ENCODE measurements around the gene SRD5A3. TPM values are rescaled to one million over a fixed set of nuclear protein-coding genes. Genes with fewer than 3 reads are reported as not detected.
A peak's percentile ranks its signal among the peaks of the same experiment; 100 is the strongest.

SRD5A3 gene
- total RNA-seq, 1 donor from 2014 or later: 74.2 TPM

- peak overlapping the region; percentile 100 for H3K4me3 Mint-ChIP-seq (ENCODE audit: unreplicated experiment)
Measured at GRCh38 chr4:55396308-55397125, 50.5 kb downstream of the SRD5A3 start.

GRCh38 chr4:55397126-55397436 lies 51.0 kb downstream of the SRD5A3 start:
- Mint-ChIP-seq H3K27ac (ENCODE audit: unreplicated experiment) (peak overlapping the region; percentile 96), H3K4me3 (ENCODE audit: unreplicated experiment) (peak overlapping the region; percentile 100), H3K36me3 (ENCODE audit: low read depth, unreplicated experiment) (peaks cover 39% of the 10 kb centered on the region), H3K9me3 (ENCODE audit: unreplicated experiment) (no peaks in the 10 kb centered on the region), H3K27me3 (ENCODE audit: unreplicated experiment) (peaks cover 16% of the 10 kb centered on the region), H3K4me1 (ENCODE audit: unreplicated experiment) (peaks cover 43% of the 10 kb centered on the region)
- DNase-seq (ENCODE audit: low spot score): no peak
- no peak for TF ChIP-seq CTCF (IDR thresholded peaks at IDR 0.05; ENCODE audit: unreplicated experiment)

More at GRCh38 chr4:55396308-55397125, 50.5 kb downstream of the SRD5A3 start:
- H3K9me3 Mint-ChIP-seq (ENCODE audit: unreplicated experiment): no peaks in the 10 kb centered on the region
- peak overlapping the region; percentile 96 for H3K27ac Mint-ChIP-seq (ENCODE audit: unreplicated experiment)
- peaks cover 16% of the 10 kb centered on the region for H3K27me3 Mint-ChIP-seq (ENCODE audit: unreplicated experiment)
- TF ChIP-seq CTCF (IDR thresholded peaks at IDR 0.05; ENCODE audit: unreplicated experiment): no peak
- peak; percentile 72 for DNase-seq (ENCODE audit: low spot score)
- peaks cover 43% of the 10 kb centered on the region for H3K4me1 Mint-ChIP-seq (ENCODE audit: unreplicated experiment)
- peaks cover 39% of the 10 kb centered on the region for H3K36me3 Mint-ChIP-seq (ENCODE audit: low read depth, unreplicated experiment)

GRCh38 chr4:55397520-55398321 lies 51.7 kb downstream of the SRD5A3 start:
- H3K9me3 Mint-ChIP-seq (ENCODE audit: unreplicated experiment): no peaks in the 10 kb centered on the region
- DNase-seq (ENCODE audit: low spot score): no peak
- peaks cover 43% of the 10 kb centered on the region for H3K4me1 Mint-ChIP-seq (ENCODE audit: unreplicated experiment)
- peak overlapping the region; percentile 100 for H3K4me3 Mint-ChIP-seq (ENCODE audit: unreplicated experiment)
- H3K27me3 Mint-ChIP-seq (ENCODE audit: unreplicated experiment): peaks cover 18% of the 10 kb centered on the region
- TF ChIP-seq CTCF (IDR thresholded peaks at IDR 0.05; ENCODE audit: unreplicated experiment): no peak
- H3K27ac Mint-ChIP-seq (ENCODE audit: unreplicated experiment): peak overlapping the region; percentile 96
- H3K36me3 Mint-ChIP-seq (ENCODE audit: low read depth, unreplicated experiment): peaks cover 39% of the 10 kb centered on the region

- Mint-ChIP-seq H3K27ac (ENCODE audit: unreplicated experiment) (peak overlapping the region; percentile 55), H3K9me3 (ENCODE audit: unreplicated experiment) (no peaks in the 10 kb centered on the region), H3K4me3 (ENCODE audit: unreplicated experiment) (peak overlapping the region; percentile 100), H3K36me3 (ENCODE audit: low read depth, unreplicated experiment) (peaks cover 43% of the 10 kb centered on the region), H3K4me1 (ENCODE audit: unreplicated experiment) (peaks cover 46% of the 10 kb centered on the region), H3K27me3 (ENCODE audit: unreplicated experiment) (peaks cover 18% of the 10 kb centered on the region)
- no peak for DNase-seq (ENCODE audit: low spot score)
- TF ChIP-seq CTCF (IDR thresholded peaks at IDR 0.05; ENCODE audit: unreplicated experiment): no peak
Measured at GRCh38 chr4:55398461-55398860, 52.4 kb downstream of the SRD5A3 start.

Measured in endothelial cell (in vitro differentiated cells).